ENCODE measurements around the gene EVX2. TPM values are rescaled to one million over a fixed set of nuclear protein-coding genes. Genes with fewer than 3 reads are reported as not detected.

Gene EVX2
- total RNA-seq, 2 experiments from 2014 or later: not detected

- H3K27me3 Mint-ChIP-seq: peaks cover 77% of the 10 kb centered on the region
- peaks cover 9% of the 10 kb centered on the region for H3K4me1 Mint-ChIP-seq
- H3K9me3 Mint-ChIP-seq (ENCODE audit: low read depth): no peaks in the 10 kb centered on the region
- no peaks in the 10 kb centered on the region for H3K36me3 Mint-ChIP-seq (ENCODE audit: low read depth)
- intact Hi-C loops (cut with DNase I, micrococcal nuclease): no loop called here
- ChIA-PET POLR2A (no interaction called here), CTCF (interaction anchor here (0.6 kb wide), 1 partner anchor 85 kb away, joined by 3 read pairs; no protein-coding TSS in a partner anchor)
- DNase-seq (no peak), ATAC-seq (no peak)
- H3K4me3 Mint-ChIP-seq: no peak overlapping the region
- H3K27ac Mint-ChIP-seq: no peak overlapping the region
Observed at GRCh38 chr2:176066645-176067588, 16.8 kb downstream of the EVX2 start.

- ChIA-PET CTCF (interaction anchor here (0.6 to 1.0 kb wide), 2 partner anchors 12 to 34 kb away, joined by 3 to 4 read pairs; no protein-coding TSS in a partner anchor), POLR2A (no interaction called here)
- intact Hi-C loops (cut with DNase I, micrococcal nuclease): no loop called here
- H3K9me3 Mint-ChIP-seq (ENCODE audit: low read depth): no peaks in the 10 kb centered on the region
- peaks cover 9% of the 10 kb centered on the region for H3K4me1 Mint-ChIP-seq
- DNase-seq (no peak), ATAC-seq (peak; percentile 61)
- H3K36me3 Mint-ChIP-seq (ENCODE audit: low read depth): no peaks in the 10 kb centered on the region
- no peak overlapping the region for H3K27ac Mint-ChIP-seq
- H3K27me3 Mint-ChIP-seq: peaks cover 59% of the 10 kb centered on the region
- no peak overlapping the region for H3K4me3 Mint-ChIP-seq
Observed at GRCh38 chr2:176063958-176064357, 19.8 kb downstream of the EVX2 start.

GRCh38 chr2:176056406-176056805, 27.4 kb downstream of the EVX2 start:
- POLR2A ChIA-PET: no interaction called here
- intact Hi-C loops (cut with DNase I, micrococcal nuclease): no loop called here
- H3K4me3 Mint-ChIP-seq: no peak overlapping the region
- H3K36me3 Mint-ChIP-seq (ENCODE audit: low read depth): no peaks in the 10 kb centered on the region
- H3K27me3 Mint-ChIP-seq: peaks cover 33% of the 10 kb centered on the region
- CTCF ChIA-PET: no interaction called here
- H3K9me3 Mint-ChIP-seq (ENCODE audit: low read depth): no peaks in the 10 kb centered on the region
- H3K27ac Mint-ChIP-seq: no peak overlapping the region
- no peak for DNase-seq
- H3K4me1 Mint-ChIP-seq: no peaks in the 10 kb centered on the region
- ATAC-seq: no peak

GRCh38 chr2:176039375-176039774, 44.4 kb downstream of the EVX2 start:
- Mint-ChIP-seq H3K4me3 (no peak overlapping the region), H3K9me3 (ENCODE audit: low read depth) (peaks cover 2% of the 10 kb centered on the region), H3K27me3 (peaks cover 15% of the 10 kb centered on the region), H3K27ac (no peak overlapping the region), H3K4me1 (no peaks in the 10 kb centered on the region), H3K36me3 (ENCODE audit: low read depth) (peaks cover 2% of the 10 kb centered on the region)
- no peak for ATAC-seq
- intact Hi-C loops (cut with DNase I, micrococcal nuclease): no loop called here
- ChIA-PET POLR2A (no interaction called here), CTCF (no interaction called here)
- no peak for DNase-seq

- H3K27ac Mint-ChIP-seq: no peak overlapping the region
- peaks cover 15% of the 10 kb centered on the region for H3K27me3 Mint-ChIP-seq
- ATAC-seq: no peak
- H3K4me3 Mint-ChIP-seq: no peak overlapping the region
- H3K9me3 Mint-ChIP-seq (ENCODE audit: low read depth): peaks cover 2% of the 10 kb centered on the region
- intact Hi-C loops (cut with DNase I, micrococcal nuclease): no loop called here
- DNase-seq: no peak
- POLR2A ChIA-PET: no interaction called here
- CTCF ChIA-PET: no interaction called here
- H3K36me3 Mint-ChIP-seq (ENCODE audit: low read depth): peaks cover 2% of the 10 kb centered on the region
- no peaks in the 10 kb centered on the region for H3K4me1 Mint-ChIP-seq
Observed at GRCh38 chr2:176038694-176039093, 45.1 kb downstream of the EVX2 start.

GRCh38 chr2:176035013-176035691, 48.6 kb downstream of the EVX2 start:
- CTCF ChIA-PET: interaction anchor here (0.8 to 1.1 kb wide), 2 partner anchors 10 to 420 kb away, joined by 3 read pairs; no protein-coding TSS in a partner anchor

GRCh38 chr2:176027806-176028205, 56.0 kb downstream of the EVX2 start:
- peaks cover 15% of the 10 kb centered on the region for H3K27me3 Mint-ChIP-seq
- POLR2A ChIA-PET: no interaction called here
- no peaks in the 10 kb centered on the region for H3K4me1 Mint-ChIP-seq
- intact Hi-C loops (cut with DNase I, micrococcal nuclease): no loop called here
- no peaks in the 10 kb centered on the region for H3K36me3 Mint-ChIP-seq (ENCODE audit: low read depth)
- ATAC-seq (no peak), DNase-seq (no peak)
- H3K9me3 Mint-ChIP-seq (ENCODE audit: low read depth): no peaks in the 10 kb centered on the region
- CTCF ChIA-PET: no interaction called here
- no peak overlapping the region for H3K27ac Mint-ChIP-seq
- H3K4me3 Mint-ChIP-seq: no peak overlapping the region

More at GRCh38 chr2:176035013-176035691, 48.6 kb downstream of the EVX2 start:
- DNase-seq (no peak), ATAC-seq (no peak)
- Mint-ChIP-seq H3K27ac (no peak overlapping the region), H3K4me3 (no peak overlapping the region), H3K36me3 (ENCODE audit: low read depth) (no peaks in the 10 kb centered on the region), H3K9me3 (ENCODE audit: low read depth) (no peaks in the 10 kb centered on the region), H3K27me3 (peaks cover 15% of the 10 kb centered on the region), H3K4me1 (no peaks in the 10 kb centered on the region)
- POLR2A ChIA-PET: no interaction called here
- intact Hi-C loops (cut with DNase I, micrococcal nuclease): no loop called here

Other genes starting within 250 kb of the EVX2 start
- gene LNPK, start 81.7 kb downstream of the EVX2 start, total RNA-seq: 10 to 100 TPM; 27.3 to 36.0 TPM
- gene HOXD13, start 8.8 kb upstream of the EVX2 start, total RNA-seq: not detected
- gene HOXD12, start 15.8 kb upstream of the EVX2 start, total RNA-seq: not detected
- gene HOXD11, start 23.3 kb upstream of the EVX2 start, total RNA-seq: not detected
- gene HOXD10, start 32.8 kb upstream of the EVX2 start, total RNA-seq: not detected
- not detected for gene HOXD9, start 38.8 kb upstream of the EVX2 start, total RNA-seq
- not detected for gene HOXD8, start 45.7 kb upstream of the EVX2 start, total RNA-seq
- gene HOXD4, start 67.6 kb upstream of the EVX2 start, total RNA-seq: not detected
- gene HOXD3, start 73.3 kb upstream of the EVX2 start, total RNA-seq: not detected
- gene HOXD1, start 104.7 kb upstream of the EVX2 start, total RNA-seq: not detected
- gene MTX2, start 185.5 kb upstream of the EVX2 start, total RNA-seq: 10 to 100 TPM; 22.6 to 28.6 TPM